OCI-LY7 (cell line): ENCODE data around the gene IDUA. TPM values are rescaled to one million over a fixed set of nuclear protein-coding genes. Genes with fewer than 3 reads are reported as not detected.

Experiments
- BruUV-seq: library from RNA; stranded (reverse); fragments of 400-500 nt; replicated peaks from 2 replicates; lab custom pipeline; 2021; lab: Mats Ljungman, UMichigan
- CTCF ChIA-PET: fragments of 300-600 bp; sonication (Branson Sonifier 250); formaldehyde crosslinking; loops from one replicate; lab custom pipeline; 2022; ENCODE audit warnings: antibody characterized with exemption; ENCODE audit not compliant: unreplicated experiment; lab: Charles Lee
- POLR2A ChIA-PET: fragments of 300-600 bp; sonication (Branson Sonifier 250); formaldehyde crosslinking; loops from one replicate; lab custom pipeline; 2022; ENCODE audit warnings: antibody characterized with exemption; lab: Charles Lee
- DNase-seq: peaks from one replicate; pipeline ENCODE4 v3.0.0-alpha.2; 2015; ENCODE audit warnings: low spot score
- H2AFZ ChIP-seq: fragments of 200-600 bp; sonication (generic), shearing (Covaris generic); 2 replicates; pipeline ENCODE4 v1.6.1; 2014; ENCODE audit warnings: mild to moderate bottlenecking, antibody characterized with exemption, low read length, moderate library complexity
- H3K27ac ChIP-seq: fragments of 200-600 bp; sonication (generic); 2 replicates; pipeline ENCODE4 v1.5.1; 2014; ENCODE audit warnings: mixed run types, low read depth, mild to moderate bottlenecking, moderate library complexity, low read length, inconsistent platforms; ENCODE audit not compliant: poor library complexity, severe bottlenecking
- H3K36me3 ChIP-seq: fragments of 200-600 bp; sonication (generic); 2 replicates; pipeline ENCODE4 v1.6.1; 2014; ENCODE audit warnings: mild to moderate bottlenecking, antibody characterized with exemption, low read length, moderate library complexity, mixed read lengths; ENCODE audit not compliant: insufficient read depth
- H3K4me1 ChIP-seq: fragments of 200-600 bp; sonication (generic); 2 replicates; pipeline ENCODE4 v1.5.1; 2014; ENCODE audit warnings: mild to moderate bottlenecking, low read length; ENCODE audit not compliant: insufficient read depth, poor library complexity, severe bottlenecking
- H3K4me2 ChIP-seq: fragments of 200-600 bp; sonication (generic); 2 replicates; pipeline ENCODE4 v1.6.1; 2014; ENCODE audit warnings: mild to moderate bottlenecking, low read length
- H3K4me3 ChIP-seq: fragments of 200-600 bp; sonication (generic); 2 replicates; pipeline ENCODE4 v1.5.1; 2014; ENCODE audit warnings: mild to moderate bottlenecking, low read depth, low read length; ENCODE audit not compliant: poor library complexity, severe bottlenecking
- H3K79me2 ChIP-seq: fragments of 200-600 bp; sonication (generic); 2 replicates; pipeline ENCODE4 v1.6.1; 2016; ENCODE audit warnings: low read depth, mild to moderate bottlenecking, low read length, moderate library complexity, mixed read lengths; ENCODE audit not compliant: insufficient read depth
- H3K9me2 ChIP-seq: fragments of 200-600 bp; sonication (generic); 2 replicates; pipeline ENCODE4 v1.6.1; 2016; ENCODE audit warnings: mild to moderate bottlenecking, low read length, mixed read lengths; ENCODE audit not compliant: insufficient read depth
- H3K9me3 ChIP-seq: fragments of 200-600 bp; sonication (generic); 2 replicates; pipeline ENCODE4 v1.6.1; 2014; ENCODE audit warnings: mild to moderate bottlenecking, mixed run types, low read length, mixed read lengths
- H4K20me1 ChIP-seq: fragments of 200-600 bp; sonication (generic); 2 replicates; pipeline ENCODE4 v1.6.1; 2014; ENCODE audit warnings: mild to moderate bottlenecking, antibody characterized with exemption, low read length, moderate library complexity, mixed read lengths; ENCODE audit not compliant: insufficient read depth
- EZH2phosphoT487 ChIP-seq: fragments of 200-600 bp; sonication (generic); IDR thresholded peaks from 2 replicates; pipeline ENCODE4 v1.6.1; 2018; ENCODE audit warnings: low read depth, borderline replicate concordance, mild to moderate bottlenecking, mixed run types, antibody characterized with exemption, low read length, moderate library complexity, mixed read lengths
- intact Hi-C: fragments of 100-400 bp; cut with micrococcal nuclease; formaldehyde crosslinking; loops from one replicate; pipeline ENCODE4 v1.10.0; 2022; ENCODE audit not compliant: unreplicated experiment
- total RNA-seq, 2 experiments: library from RNA; depleted of rRNA in 1 of 2; stranded (reverse); fragments of >200 nt in 1 of 2; shearing (Covaris generic) in 1 of 2; gene quantifications; 2 replicates each; pipeline ENCODE4 v1.2.3, GENCODE V29; 2014 to 2022
- TF ChIP-seq, protein P1 (sequence below): fragments of 200-600 bp; sonication (generic); conservative IDR thresholded peaks from 2 replicates; pipeline ENCODE4 v1.5.1; 2014; ENCODE audit warnings: mild to moderate bottlenecking, antibody characterized with exemption, low read length, moderate library complexity, mixed read lengths

IDUA gene
- total RNA-seq, 2 experiments from 2014 or later: 12.3 to 15.7 TPM

DNA sequence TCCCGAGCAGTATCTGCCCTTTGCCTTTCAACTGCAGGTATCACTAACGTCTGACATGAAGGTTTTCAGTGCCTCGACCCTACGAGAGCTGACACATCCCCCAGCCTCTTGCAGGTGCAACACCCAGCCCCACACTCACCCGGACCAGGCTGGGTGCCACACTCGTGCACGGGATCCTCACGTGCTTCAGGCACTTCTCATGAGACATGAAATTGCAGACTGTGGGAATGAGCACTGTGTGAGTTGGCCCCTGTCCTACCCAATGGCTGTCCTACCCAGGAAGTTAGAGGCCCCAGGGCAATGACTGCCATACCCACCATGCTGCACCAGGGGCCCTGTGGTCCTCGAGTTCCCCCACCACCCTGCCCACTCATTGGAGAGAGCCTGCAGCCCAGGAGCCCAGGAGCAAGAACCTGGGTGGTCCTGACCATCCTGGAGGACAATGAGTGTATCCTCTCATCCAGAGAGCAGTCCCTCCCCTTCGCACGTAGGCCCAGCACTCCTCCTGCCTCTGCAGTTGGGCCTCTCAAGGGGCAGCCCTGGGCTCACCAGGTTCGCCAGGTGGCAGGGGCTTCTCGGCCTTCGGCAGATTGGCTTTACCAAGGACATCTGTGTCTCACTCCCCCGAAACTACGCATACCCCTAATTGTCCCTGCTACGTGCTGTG, 15.9 kb upstream of the IDUA start:
- POLR2A ChIA-PET: interaction anchor here (0.5 kb wide), 1 partner anchor 693 kb away, joined by 3 read pairs; no protein-coding TSS in a partner anchor

DNA sequence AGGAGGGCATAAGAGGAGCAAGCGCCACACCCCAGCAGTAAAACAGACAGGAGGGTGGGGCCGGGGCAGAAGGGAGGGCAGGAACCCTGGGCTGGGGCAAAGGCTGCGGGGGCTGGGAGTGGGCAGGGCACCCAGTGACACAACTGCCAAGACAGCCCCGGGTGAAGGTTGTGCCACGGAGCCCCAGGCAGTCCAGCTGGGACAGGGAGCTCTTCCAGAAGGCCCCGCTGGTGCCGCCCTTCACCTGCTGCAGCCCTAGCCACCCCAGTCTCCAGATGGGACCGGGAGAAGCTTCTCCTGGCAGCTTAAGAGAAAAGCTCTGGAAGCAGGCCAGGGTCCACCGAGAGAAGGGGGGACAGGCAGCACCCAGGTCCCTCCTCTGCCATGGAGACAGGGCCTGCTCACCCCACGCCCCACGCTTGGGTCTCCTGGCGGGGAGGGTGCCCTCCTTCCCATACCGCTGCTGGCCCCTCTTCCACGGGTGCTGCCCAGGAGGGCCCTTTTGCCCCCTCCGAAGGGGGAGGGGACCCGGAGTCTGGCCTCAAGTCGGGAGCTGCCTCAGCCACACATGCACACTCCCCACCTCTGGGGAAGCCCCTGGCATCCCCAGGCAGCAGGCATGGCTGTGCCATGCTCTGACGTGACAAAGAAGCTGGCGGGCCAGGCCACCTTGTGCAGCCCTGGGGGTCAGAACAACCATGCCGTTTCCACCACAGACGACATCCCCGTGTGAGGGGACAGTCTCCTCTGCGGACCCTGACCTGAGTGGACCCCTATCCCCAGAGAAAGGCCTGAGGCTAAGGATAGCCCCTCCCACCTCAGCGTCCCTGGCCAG, 15.0 kb upstream of the IDUA start:
- H3K9me2 ChIP-seq: no peaks in the 10 kb centered on the region
- TF ChIP-seq, protein P1, sequence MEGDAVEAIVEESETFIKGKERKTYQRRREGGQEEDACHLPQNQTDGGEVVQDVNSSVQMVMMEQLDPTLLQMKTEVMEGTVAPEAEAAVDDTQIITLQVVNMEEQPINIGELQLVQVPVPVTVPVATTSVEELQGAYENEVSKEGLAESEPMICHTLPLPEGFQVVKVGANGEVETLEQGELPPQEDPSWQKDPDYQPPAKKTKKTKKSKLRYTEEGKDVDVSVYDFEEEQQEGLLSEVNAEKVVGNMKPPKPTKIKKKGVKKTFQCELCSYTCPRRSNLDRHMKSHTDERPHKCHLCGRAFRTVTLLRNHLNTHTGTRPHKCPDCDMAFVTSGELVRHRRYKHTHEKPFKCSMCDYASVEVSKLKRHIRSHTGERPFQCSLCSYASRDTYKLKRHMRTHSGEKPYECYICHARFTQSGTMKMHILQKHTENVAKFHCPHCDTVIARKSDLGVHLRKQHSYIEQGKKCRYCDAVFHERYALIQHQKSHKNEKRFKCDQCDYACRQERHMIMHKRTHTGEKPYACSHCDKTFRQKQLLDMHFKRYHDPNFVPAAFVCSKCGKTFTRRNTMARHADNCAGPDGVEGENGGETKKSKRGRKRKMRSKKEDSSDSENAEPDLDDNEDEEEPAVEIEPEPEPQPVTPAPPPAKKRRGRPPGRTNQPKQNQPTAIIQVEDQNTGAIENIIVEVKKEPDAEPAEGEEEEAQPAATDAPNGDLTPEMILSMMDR: no peak
- no peak for TF ChIP-seq EZH2phosphoT487
- no peaks in the 10 kb centered on the region for H4K20me1 ChIP-seq
- H3K36me3 ChIP-seq: no peaks in the 10 kb centered on the region
- no peaks in the 10 kb centered on the region for H3K9me3 ChIP-seq
- ChIA-PET POLR2A (no interaction called here), CTCF (no interaction called here)
- H3K79me2 ChIP-seq: no peaks in the 10 kb centered on the region
- H2AFZ ChIP-seq: no peak overlapping the region
- H3K27ac ChIP-seq: no peak overlapping the region
- DNase-seq: no peak
- intact Hi-C loops: loop anchor here (5.0 kb wide), 1 partner anchor 35 kb away; no protein-coding TSS in a partner anchor
- peaks cover 7% of the 10 kb centered on the region for H3K4me1 ChIP-seq
- peak overlapping the region; percentile 95 for H3K4me3 ChIP-seq
- H3K4me2 ChIP-seq: peak overlapping the region; percentile 96
- BruUV-seq: no TSS peak

More for the DNA sequence above, 15.9 kb upstream of the IDUA start:
- Histone ChIP-seq H3K4me1 (peaks cover 7% of the 10 kb centered on the region), H3K27ac (no peak overlapping the region), H3K4me2 (no peak overlapping the region), H3K36me3 (no peaks in the 10 kb centered on the region), H3K9me3 (no peaks in the 10 kb centered on the region), H4K20me1 (no peaks in the 10 kb centered on the region), H3K9me2 (no peaks in the 10 kb centered on the region), H2AFZ (no peak overlapping the region), H3K79me2 (no peaks in the 10 kb centered on the region), H3K4me3 (no peak overlapping the region)
- BruUV-seq: no TSS peak
- CTCF ChIA-PET: no interaction called here
- no peak for DNase-seq
- intact Hi-C loops: loop anchor here (5.0 kb wide), 1 partner anchor 34 kb away; no protein-coding TSS in a partner anchor
- no peak for TF ChIP-seq EZH2phosphoT487
- TF ChIP-seq, protein P1: no peak
